ENCODE data around the gene FBXO42. TPM values are rescaled to one million over a fixed set of nuclear protein-coding genes. Genes with fewer than 3 reads are reported as not detected.

The FBXO42 gene
- total and polyA plus RNA-seq, 2 of the 13 experiments (the other 11 are each of a cell fraction or from before 2014, with no cell fraction given) = 7.6 to 17.5 TPM

DNA sequence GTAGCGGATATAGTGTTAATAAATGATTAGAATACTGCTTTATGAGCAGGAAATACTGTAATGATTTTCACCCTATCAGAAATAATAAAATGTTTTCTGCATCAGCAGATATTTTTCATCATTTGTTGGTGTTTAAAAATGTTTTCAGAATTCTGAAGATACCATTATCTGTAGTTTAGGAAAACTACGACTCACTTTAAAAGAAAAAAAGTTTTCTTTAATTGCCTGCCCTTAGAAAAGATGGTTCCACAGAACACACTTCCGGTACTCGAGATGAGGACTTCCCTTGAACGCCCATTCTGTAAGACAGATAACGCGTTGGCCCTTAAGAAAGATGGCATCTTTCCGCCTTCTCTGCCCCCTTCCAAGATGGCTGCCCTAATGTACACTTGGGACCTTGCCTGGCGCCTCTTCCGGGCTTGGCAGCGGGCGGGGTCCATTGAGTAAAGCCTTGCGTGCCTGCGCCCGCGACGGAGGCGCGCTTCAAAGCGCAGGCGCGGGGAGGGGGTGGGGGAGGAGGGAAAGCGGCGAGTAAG, 14.5 kb upstream of the FBXO42 start, which contains the start of gene SZRD1 (continued):
- TF ChIP-seq MEIS2 (CRISPR knock-in tag; IDR thresholded peaks at IDR 0.05) = no peak
- TF ChIP-seq, protein P1, sequence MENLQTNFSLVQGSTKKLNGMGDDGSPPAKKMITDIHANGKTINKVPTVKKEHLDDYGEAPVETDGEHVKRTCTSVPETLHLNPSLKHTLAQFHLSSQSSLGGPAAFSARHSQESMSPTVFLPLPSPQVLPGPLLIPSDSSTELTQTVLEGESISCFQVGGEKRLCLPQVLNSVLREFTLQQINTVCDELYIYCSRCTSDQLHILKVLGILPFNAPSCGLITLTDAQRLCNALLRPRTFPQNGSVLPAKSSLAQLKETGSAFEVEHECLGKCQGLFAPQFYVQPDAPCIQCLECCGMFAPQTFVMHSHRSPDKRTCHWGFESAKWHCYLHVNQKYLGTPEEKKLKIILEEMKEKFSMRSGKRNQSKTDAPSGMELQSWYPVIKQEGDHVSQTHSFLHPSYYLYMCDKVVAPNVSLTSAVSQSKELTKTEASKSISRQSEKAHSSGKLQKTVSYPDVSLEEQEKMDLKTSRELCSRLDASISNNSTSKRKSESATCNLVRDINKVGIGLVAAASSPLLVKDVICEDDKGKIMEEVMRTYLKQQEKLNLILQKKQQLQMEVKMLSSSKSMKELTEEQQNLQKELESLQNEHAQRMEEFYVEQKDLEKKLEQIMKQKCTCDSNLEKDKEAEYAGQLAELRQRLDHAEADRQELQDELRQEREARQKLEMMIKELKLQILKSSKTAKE (CRISPR knock-in tag; IDR thresholded peaks at IDR 0.05; ENCODE audit: borderline replicate concordance) = no peak
- TF ChIP-seq, protein P2, sequence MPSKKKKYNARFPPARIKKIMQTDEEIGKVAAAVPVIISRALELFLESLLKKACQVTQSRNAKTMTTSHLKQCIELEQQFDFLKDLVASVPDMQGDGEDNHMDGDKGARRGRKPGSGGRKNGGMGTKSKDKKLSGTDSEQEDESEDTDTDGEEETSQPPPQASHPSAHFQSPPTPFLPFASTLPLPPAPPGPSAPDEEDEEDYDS (CRISPR knock-in tag; IDR thresholded peaks at IDR 0.05) = peak; percentile 44; the same call in 1 of the 2 replicates
- TF ChIP-seq, protein P3, sequence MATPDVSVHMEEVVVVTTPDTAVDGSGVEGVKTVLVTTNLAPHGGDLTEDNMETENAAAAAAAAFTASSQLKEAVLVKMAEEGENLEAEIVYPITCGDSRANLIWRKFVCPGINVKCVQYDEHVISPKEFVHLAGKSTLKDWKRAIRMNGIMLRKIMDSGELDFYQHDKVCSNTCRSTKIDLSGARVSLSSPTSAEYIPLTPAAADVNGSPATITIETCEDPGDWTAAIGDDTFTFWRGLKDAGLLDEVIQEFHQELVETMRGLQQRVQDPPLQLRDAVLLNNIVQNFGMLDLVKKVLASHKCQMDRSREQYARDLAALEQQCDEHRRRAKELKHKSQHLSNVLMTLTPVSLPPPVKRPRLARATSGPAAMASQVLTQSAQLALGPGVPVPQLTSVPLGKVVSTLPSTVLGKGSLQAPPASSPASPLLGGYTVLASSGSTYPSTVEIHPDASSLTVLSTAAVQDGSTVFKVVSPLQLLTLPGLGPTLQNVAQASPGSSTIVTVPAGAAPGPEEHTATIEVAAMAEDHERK (CRISPR knock-in tag; IDR thresholded peaks at IDR 0.05; ENCODE audit: low read depth) = peak; percentile 71
- no peak for TF ChIP-seq NFKBIZ (CRISPR knock-in tag; IDR thresholded peaks at IDR 0.05)
- TF ChIP-seq, protein P4, sequence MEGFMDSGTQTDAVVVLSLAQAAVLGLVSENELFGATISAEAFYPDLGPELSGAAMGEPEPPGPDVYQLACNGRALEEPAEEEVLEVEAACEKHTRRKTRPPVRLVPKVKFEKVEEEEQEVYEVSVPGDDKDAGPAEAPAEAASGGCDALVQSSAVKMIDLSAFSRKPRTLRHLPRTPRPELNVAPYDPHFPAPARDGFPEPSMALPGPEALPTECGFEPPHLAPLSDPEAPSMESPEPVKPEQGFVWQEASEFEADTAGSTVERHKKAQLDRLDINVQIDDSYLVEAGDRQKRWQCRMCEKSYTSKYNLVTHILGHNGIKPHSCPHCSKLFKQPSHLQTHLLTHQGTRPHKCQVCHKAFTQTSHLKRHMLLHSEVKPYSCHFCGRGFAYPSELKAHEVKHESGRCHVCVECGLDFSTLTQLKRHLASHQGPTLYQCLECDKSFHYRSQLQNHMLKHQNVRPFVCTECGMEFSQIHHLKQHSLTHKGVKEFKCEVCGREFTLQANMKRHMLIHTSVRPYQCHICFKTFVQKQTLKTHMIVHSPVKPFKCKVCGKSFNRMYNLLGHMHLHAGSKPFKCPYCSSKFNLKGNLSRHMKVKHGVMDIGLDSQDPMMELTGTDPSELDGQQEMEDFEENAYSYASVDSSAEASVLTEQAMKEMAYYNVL (CRISPR knock-in tag; IDR thresholded peaks at IDR 0.05; ENCODE audit: borderline replicate concordance) = no peak
- TF ChIP-seq ZMAT3 (CRISPR knock-in tag; conservative IDR thresholded peaks at IDR 0.05) = no peak
- TF ChIP-seq ZNF549 (CRISPR knock-in tag; IDR thresholded peaks at IDR 0.05) = no peak
- no peak for TF ChIP-seq MEIS1 (CRISPR knock-in tag; IDR thresholded peaks at IDR 0.05; ENCODE audit: borderline replicate concordance)
- TF ChIP-seq ZNF232 (CRISPR knock-in tag; IDR thresholded peaks at IDR 0.05; ENCODE audit: borderline replicate concordance) = no peak
- TF ChIP-seq TAF15 (IDR thresholded peaks at IDR 0.05; ENCODE audit: low read depth, low read length, poor library complexity, severe bottlenecking) = no peak
- TF ChIP-seq ZNF225 (CRISPR knock-in tag; IDR thresholded peaks at IDR 0.05) = no peak
- no peak for TF ChIP-seq CENPT (CRISPR knock-in tag; IDR thresholded peaks at IDR 0.05; ENCODE audit: low read depth)
- TF ChIP-seq FOSL1 (CRISPR knock-in tag; IDR thresholded peaks at IDR 0.05; ENCODE audit: borderline replicate concordance) = no peak
- no peak for TF ChIP-seq ZNF589 (CRISPR knock-in tag; conservative IDR thresholded peaks at IDR 0.05)
- TF ChIP-seq NCOA1 (CRISPR knock-in tag; IDR thresholded peaks at IDR 0.05) = no peak
- no peak; the same call in 1 of the 2 replicates for TF ChIP-seq ZNF44 (CRISPR knock-in tag; IDR thresholded peaks at IDR 0.05)
- TF ChIP-seq, protein P5, sequence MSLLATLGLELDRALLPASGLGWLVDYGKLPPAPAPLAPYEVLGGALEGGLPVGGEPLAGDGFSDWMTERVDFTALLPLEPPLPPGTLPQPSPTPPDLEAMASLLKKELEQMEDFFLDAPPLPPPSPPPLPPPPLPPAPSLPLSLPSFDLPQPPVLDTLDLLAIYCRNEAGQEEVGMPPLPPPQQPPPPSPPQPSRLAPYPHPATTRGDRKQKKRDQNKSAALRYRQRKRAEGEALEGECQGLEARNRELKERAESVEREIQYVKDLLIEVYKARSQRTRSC (CRISPR knock-in tag; IDR thresholded peaks at IDR 0.05; ENCODE audit: low read depth) = no peak
- TF ChIP-seq, protein P6, sequence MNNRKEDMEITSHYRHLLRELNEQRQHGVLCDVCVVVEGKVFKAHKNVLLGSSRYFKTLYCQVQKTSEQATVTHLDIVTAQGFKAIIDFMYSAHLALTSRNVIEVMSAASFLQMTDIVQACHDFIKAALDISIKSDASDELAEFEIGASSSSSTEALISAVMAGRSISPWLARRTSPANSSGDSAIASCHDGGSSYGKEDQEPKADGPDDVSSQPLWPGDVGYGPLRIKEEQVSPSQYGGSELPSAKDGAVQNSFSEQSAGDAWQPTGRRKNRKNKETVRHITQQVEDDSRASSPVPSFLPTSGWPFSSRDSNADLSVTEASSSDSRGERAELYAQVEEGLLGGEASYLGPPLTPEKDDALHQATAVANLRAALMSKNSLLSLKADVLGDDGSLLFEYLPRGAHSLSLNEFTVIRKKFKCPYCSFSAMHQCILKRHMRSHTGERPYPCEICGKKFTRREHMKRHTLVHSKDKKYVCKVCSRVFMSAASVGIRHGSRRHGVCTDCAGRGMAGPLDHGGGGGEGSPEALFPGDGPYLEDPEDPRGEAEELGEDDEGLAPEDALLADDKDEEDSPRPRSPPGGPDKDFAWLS (CRISPR knock-in tag; IDR thresholded peaks at IDR 0.05; ENCODE audit: borderline replicate concordance) = no peak
- no peak; the same call in 1 of the 2 replicates for TF ChIP-seq GZF1 (CRISPR knock-in tag; IDR thresholded peaks at IDR 0.05)
